NCI-H524 (cell line): ENCODE results near the gene NDUFB3.
"Not testable (repeated sequence)": the region's sequence is repeated elsewhere in the genome, so short reads cannot be mapped to it uniquely, and the experiment has no call there.

Experiments used
- DNase-seq, 2 experiments: peaks; one replicate each; lab custom pipeline; 2025; lab: John Stamatoyannopoulos, UW

Gene NDUFB3

DNA sequence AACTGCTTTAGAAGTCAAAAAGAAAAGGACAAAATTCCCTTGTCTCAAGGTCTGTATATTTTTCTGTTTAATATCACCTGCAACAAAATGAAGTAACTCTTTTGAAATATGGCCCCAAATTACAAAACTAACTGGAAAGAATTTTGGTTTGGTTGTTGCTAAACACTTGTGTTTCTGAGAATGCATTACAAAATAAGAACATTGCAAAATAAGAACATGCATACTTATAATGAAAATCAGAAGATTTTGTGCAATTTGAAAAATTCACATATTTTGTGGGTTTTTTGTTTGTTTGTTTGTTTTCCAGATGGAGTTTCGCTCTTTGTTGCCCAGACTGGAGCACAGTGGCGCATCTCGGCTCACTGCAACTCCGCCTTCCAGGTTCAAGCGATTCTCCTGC is 21.8 kb downstream of the NDUFB3 start:
- no peak for DNase-seq

DNA sequence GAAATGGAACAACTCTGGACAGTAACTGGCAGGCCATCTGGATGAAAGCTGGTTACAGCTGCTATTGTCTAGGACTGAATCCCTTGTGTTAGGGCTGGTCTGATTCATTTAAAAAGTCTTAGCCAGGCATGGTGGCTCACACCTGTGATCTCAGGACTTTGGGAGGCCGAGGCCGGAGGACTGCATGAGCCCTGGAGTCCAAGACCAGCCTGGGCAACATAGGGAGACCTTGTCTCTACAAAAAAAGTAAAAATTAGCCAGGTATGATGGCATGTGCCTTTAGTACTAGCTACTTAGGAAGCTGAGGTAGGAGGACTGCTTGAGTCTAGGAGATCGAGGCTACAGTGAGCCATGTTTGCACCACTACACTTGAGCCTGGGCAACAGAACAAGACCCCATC is 28.7 kb downstream of the NDUFB3 start:
- no peak for DNase-seq

DNA sequence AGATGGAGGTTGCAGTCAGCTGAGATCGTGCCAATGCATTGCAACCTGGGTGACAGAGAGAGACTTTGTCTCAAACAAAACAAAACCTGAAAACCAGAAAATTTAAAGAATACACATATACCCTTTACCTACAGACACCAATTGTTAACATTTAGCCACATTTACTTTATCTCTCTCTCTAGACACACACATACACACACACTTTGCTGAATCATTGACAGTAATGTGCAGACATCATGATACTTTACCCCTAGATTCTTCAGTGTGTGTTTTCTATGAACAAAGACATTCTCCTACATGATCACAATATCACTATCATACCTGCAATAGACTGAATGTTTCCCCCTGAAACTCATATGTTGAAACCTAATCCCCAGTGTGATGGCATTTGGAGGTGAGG is 34.0 kb downstream of the NDUFB3 start:
- no peak for DNase-seq

DNA sequence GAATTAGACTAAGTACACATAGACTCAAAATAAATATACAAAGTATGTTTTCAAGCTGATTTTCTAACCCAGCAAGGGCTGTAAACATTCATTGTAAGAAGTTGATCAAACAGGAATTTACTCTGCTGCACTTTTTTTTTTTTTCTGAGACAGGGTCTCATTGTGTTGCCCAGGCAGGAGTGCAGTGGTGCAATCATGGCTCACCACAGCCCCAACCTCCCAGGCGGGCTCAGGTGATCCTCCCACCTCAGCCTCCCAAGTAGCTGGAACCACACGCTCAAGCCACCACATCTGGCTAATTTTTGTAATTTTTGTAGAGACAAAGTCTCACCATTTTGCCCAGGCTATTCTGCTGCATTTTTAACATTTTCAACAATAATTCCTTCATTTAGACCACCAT is 35.8 kb downstream of the NDUFB3 start:
- DNase-seq: no peak

DNA sequence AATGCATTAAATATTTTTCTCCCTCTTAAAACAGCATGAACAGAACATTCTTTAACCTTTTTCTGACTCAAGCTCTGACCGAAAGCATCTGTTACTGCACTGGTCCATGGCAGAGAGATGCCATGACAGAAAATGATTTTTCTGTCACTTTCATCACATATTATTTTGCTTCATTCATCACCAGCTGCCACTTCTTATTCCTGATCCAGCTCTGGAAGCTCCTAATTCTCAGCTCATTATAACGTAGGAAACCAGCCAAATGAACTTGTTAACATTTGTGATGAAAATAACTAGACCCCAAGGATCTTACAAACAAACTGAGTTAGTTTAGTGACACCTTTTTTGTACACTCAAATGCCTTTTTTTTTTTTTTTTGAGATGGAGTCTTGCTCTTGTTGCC is 36.5 kb downstream of the NDUFB3 start:
- DNase-seq: no peak

DNA sequence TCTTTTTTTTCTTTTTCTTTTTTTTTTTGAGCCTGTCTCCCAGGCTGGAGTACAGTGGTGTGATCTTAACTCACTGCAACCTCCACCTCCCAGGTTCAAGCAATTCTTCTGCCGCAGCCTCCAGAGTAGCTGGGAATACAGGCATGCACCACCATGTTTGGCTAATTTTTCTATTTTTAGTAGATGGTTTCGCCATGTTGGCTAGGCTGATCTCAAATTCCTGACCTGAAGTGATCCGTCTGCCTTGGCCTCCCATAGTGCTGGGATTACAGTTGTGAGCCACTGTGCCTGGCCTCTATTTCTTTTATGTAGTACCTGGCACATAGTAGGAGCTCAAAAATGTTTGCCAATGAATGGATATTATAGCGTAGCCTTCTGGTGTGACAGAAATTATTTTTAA is 37.4 kb downstream of the NDUFB3 start:
- no peak for DNase-seq

DNA sequence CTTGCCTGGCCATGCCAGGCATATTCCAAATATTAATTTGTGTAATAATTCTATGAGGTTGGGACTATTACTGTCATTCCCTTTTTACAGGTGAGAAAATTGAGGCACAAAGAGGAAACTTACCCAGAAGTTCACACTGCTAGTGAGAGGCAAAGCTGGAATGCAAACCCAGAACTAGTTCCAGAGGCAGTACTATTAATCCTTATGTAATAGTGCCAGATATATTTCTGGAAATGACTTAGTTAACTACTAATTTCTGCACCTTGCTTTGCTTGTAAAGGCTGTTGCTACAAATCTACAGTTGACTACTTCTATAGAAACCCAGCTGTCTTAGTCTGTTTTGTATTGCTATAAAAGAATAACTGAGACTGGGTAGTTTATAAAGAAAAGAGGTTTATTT is 38.8 kb downstream of the NDUFB3 start:
- DNase-seq: no peak

DNA sequence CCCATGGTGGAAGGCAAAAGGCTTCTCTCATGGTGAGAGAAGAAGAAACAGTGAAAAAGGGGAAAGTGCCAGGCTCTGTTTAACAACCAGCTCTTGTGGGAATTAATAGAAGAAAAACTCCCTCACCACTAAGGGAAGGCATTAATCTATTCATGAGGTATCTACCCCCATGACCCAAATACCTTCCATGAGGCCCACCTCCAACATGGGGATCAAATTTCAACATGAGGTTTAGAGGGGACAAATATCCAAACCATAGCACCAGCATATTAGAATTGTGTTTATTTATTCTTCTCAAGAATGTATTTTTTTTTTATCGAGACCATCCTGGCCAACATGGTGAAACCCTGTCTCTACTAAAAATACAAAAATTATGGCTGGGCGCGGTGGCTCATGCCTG is 39.3 kb downstream of the NDUFB3 start:
- DNase-seq: no peak

DNA sequence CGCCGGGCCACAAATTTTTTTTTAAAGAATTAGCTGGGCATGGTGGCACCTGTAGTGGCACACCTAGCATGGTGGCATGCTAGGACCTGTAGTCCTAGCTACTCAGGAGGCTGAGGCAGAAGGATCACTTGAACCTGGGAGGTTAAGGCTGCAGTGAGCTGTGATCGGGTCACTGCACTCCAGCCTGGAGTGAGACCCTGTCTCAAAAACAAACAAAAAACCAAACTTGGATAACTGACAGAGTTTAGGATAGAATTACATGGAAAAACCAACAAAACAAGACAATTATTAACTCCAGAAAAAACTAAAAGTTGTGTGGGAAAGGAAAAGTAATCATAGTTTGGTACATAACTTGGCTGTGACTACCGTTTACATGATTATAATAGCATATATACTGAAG is 42.5 kb downstream of the NDUFB3 start:
- DNase-seq: no peak

DNA sequence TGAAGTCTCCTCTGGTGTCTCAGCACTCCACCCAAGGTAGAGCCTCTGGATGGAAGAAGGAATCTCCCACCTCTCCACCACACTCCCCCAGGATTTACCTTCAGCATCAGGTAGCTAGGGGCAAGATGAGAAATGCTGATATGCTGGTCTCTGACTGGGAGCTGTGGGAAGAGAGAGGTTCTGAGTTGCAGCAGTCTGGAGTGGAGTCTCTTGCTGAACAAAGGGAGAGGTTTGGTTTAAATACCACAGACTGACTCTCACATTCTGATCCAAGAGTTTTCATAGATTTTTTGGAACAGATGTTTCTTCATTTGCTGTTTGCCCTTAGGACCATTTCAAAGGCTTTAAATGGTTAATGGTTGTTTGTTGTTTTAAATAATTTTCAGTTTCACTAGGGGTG is 43.0 kb downstream of the NDUFB3 start:
- DNase-seq: no peak

DNA sequence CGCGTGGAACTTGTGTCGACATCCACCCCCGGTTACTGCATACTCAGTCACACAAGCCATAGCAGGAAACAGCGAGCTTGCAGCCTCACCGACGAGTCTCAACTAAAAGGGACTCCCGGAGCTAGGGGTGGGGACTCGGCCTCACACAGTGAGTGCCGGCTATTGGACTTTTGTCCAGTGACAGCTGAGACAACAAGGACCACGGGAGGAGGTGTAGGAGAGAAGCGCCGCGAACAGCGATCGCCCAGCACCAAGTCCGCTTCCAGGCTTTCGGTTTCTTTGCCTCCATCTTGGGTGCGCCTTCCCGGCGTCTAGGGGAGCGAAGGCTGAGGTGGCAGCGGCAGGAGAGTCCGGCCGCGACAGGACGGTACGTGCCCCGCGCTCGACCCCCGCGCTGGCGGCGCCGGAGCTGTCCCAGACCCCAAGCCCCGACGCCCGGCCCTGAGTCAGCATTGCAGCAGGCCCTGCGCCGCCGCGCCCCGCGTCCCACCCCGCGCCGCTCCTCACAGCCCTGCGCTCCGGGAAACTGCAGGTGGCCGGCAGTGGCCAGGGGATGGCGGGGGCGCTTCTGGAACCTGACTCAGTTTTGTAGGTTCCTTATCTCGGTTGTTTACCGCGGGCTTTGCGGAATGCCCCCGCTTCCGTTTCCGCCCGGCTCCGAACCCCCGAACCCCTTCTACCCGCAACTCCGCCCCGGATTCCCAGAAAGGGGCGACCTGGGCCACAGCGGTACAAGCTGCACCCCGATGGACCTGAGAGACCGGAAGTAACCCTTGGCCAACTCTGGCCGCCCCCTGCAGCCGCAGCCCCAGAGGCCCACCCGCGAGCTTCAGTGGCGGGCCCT is 44.5 kb downstream of the NDUFB3 start, which contains the start of gene CFLAR:
CFLAR (plus strand) TSS at position 50 of the 844 bp plus-strand sequence. CDS start 13,702 bp downstream, outside the sequence.
- DNase-seq: peak; percentile 38 to 39

DNA sequence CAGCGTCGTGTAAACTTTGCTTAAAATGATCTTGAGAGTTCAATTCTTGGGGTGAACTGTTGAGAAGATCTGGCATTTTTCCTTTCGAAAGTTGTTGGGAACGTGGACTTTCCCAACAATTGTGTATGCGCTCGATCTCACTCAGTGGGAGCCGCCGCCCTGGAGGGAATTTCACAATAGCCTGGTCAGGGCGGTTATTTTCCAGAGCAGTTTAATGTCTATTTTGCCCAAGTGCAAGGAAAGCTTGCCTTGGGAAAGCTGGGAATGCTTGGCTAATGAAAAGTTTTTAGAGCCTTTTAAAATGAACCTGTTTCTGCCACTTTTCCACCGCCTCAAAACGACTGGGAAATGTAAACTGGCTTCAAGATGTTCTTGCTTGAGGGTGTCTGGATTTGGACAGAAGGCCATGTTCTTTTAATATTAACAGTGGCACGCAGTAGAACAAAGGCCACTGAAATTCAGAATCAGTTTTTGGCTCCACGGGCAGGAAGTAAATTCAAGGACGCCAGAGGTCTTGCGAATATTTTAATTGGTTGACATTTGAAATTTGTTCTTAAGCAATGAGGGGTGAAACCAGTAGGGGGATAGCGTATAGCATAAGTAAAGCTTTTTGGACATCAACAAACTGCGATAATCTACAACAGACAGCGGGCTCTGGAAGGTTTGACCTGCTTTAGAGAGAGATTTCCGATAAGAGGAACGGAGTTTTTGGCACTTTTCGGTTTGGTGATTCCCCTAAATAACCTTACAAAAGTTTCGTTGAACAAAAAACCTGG is 45.3 kb downstream of the NDUFB3 start:
- no peak for DNase-seq

DNA sequence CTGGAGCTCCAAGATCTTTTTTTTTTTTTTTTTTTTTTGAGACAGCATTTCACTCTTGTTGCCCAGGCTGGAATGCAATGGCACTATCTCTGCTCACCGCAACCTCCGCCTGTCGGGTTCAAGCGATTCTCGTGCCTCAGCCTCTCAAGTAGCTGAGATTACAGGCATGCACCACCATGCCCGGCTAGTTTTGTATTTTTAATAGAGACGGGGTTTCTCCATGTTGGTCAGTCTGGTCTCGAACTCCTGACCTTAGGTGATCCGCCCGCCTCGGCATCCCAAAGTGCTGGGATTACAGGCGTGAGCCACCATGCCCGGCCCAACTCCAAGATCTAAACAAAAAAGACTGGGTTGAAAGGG is 45.9 kb downstream of the NDUFB3 start:
- not testable (repeated sequence) for DNase-seq

DNA sequence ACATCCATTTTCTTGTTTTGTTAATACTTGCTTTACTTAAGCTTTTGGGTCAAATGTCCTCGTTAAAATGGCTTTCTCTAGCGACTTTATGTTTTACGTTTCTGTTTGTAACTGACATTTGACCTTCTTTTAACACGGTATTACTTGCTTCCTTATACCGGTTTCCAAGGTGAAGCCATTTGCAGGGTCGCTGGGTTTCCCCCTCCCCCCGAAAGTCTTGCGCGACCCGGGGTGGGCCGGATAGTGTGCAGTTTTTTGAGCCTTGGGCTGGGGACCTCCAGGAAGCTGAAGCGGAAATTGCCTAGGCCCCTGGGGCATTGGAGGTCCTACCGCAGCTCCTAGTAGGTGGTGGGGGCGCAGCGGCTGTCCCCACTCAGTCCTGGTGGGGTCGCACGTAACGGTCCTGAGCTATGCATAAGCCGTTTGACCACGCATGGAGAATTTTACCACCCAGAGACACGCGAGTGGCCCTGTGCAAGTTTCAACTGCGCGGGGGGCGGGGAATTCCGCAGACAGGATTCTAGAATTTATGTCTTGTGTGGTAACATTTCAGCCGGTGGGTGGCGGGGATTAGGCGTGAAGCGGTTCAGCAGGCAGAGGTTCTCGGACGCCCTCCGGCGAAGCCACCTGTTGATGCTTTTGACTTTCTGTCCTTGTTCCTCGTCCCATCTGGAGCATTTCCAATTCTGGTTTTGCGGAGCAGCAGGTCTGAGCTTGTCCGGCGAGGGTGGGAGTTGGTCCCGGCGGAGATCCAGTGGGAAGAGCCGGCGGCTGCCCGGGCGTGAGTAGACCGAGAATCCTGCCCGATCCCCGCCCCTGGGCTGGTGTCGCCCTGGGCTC is 46.5 kb downstream of the NDUFB3 start:
- peak; percentile 55 to 78 for DNase-seq

DNA sequence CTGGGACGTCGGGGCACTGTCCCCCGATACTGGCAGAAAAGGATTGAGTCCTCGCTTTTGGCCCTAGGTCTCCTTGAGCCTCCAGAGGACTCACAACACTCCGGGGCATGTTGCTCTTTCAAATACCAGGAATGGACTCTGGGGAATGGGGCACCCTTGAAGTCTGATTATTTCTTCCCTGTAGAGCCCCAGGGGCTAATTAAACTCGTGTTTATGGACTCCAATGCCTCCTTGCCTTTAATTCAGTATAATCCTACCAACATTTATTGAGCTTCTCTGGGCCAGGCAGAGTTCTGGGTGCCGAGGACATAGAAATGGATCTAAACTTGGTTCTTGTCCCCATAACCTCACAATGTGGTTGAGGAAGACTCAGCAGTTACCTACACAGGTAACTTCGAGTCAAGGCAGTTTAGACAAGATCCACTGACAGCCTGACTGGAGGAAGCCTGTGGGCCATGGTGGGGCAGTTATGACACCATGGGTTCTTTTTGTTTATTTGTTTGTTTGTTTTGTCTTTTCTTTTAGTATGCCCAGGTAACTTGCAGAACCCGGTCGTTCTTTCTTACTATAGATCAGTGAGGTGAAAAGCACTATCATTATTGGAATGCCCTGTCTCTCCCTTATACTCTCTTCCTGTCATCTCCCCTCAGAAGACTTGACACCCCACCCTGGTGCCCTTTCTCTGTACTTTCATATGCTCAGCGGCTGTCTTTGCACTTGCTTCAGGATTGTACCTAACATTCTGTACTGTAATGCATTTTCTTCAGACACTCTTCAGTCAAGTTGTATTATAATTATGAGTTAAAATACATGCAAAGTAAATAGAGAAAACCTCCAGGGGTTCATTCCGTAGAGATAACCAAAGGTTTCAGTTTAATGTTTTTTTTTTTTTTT is 47.4 kb downstream of the NDUFB3 start:
- peak in 1 of 2 experiments; percentile 46 for DNase-seq

DNA sequence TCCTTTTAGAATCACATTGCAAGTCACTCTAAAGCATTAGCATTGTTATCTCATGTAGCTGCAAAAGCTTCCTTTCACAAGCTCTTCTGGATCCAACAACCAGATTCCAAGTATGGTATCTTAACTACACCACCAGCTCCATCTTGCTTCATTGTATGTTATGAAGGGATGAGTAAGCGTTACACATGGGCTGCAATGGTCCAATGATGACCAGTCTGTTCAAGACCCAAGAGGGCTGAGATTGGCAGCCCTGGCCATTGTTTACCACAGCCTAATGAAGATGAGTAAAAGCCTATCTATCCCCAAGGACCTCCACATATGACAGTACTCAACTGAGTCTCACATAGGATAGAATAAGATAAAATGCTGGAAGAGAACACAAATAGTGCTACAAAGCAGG is 50.5 kb downstream of the NDUFB3 start:
- no peak for DNase-seq

DNA sequence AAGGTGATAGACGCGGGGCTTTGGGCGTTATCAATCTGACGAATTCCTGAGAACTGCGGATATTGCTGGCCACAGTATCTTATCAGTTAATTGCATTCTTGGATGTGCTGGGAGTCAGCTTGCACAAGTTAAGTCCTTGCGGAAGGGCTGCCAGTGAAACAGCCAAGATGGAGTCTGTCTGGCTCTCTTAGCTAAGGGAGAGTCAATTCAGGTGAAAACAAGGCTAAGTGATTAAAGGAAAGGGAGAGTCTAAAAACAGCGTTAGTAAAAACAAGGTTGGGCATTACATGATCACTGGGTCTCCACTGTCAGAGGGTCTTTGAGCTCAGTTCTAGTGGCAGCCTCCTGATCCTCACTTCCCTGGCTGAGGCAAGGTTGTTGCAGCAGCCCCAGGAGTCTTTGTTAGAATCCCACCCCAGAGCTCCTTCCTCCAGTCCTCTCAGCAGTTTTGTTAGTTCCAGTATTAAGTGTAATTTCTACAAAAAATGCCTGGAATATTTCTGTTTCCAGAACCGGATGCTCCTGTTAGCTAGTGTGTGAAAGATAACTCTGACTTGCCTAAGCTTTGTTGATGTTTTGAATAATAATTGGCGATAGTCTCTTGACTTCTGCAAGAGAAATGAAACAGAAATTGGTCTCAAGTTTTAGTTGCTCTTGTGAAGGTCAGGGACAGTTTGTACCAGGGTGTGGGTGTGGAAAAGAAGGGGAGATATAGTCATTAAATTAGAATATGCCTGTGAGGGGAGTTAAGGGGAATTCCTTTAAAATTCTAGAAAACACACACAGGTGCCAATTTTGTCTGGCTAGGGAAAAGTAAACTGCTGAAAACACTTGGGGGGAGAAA is 54.7 kb downstream of the NDUFB3 start:
- DNase-seq: no peak

DNA sequence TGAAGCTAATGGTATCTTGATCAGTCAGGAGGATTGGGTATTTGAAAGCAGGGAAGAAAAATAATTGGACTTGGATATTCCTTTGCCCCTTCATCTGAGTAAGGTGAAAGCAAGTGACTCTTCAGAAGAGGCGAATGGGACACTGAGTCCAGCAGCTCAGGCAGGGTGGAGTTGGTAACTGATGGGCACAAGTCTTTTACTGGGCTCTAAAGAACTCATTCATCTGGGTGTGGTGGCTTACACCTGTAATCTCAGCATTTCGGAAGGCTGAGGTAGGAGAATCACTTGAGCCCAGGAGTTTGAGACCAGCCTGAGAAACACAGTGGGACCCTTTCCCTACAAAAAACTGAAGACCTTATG is 55.3 kb downstream of the NDUFB3 start:
- no peak for DNase-seq

DNA sequence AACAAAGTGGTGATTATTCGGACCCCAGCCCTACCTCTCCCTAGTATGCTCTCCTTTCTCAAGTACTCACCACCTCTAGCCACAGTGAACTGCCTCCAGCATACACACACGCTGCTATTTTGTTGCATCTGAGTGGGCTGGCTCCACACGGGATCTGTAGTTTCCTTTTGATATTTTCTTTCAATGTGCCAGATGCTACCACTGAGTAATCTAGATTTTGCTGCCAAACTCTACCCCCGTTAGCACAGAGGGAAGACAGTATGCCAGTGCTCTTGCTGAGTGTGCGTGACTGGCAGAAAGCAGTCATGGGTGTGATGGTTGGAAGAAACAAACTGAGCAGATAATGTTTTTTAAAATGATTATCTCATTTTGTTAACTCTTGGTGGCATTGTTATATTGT is 55.8 kb downstream of the NDUFB3 start:
- peak in 1 of 2 experiments; percentile 7 for DNase-seq

DNA sequence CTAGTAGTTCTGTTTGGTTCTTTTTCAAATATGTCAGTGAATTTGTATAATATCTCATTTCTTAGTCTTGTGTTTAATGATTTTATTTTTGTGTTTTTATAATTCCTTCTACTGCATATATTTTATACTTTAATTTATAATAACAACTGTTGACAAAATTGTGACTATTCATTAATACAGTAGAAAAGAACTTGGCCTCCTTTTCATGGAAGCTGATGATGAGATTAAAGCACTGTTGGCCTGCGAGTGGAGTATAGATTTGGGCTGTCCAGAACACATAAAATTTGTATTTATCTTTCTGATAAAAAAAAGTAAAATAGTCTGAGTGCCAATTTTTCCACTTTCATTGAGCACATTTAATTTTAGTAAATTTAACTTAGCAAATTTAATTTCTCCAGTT is 56.2 kb downstream of the NDUFB3 start:
- no peak for DNase-seq
